22Rv1 (cell line): Measurements from ENCODE around the gene P3H1.

Source experiments
- H3K27ac ChIP-seq: fragments of 450-650 bp; 2 replicates; pipeline ENCODE4 v1.5.1; 2017
- ZFX ChIP-seq: fragments of 450-650 bp; IDR thresholded peaks from 2 replicates; pipeline ENCODE4 v1.6.1; 2017; ENCODE audit warnings: antibody characterized with exemption, borderline replicate concordance
- TF ChIP-seq, protein P1 (sequence below): fragments of 450-650 bp; IDR thresholded peaks from 2 replicates; pipeline ENCODE4 v1.5.1; 2017; ENCODE audit warnings: mild to moderate bottlenecking

The P3H1 gene

DNA sequence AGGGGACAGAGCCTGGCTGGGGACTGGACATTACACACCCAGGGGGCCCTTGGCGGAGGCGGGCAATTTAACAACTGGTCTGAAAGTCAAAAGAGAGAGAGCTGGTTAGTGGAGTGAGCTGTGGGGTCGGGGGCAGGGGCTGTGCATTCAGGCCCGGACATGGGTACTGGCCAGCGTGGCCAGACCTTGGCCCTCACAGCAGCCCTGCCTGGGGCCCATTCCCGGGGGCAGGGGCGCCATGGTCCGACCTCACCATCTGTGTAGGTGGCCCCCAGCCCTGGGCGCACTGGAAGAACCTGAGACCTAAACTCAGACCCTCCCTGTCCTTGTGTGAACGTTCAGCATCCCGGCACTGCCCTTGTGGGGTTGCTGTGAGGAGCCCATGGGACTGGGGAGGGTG, 31.8 kb downstream of the P3H1 start:
- no peak for TF ChIP-seq ZFX
- TF ChIP-seq, protein P1, sequence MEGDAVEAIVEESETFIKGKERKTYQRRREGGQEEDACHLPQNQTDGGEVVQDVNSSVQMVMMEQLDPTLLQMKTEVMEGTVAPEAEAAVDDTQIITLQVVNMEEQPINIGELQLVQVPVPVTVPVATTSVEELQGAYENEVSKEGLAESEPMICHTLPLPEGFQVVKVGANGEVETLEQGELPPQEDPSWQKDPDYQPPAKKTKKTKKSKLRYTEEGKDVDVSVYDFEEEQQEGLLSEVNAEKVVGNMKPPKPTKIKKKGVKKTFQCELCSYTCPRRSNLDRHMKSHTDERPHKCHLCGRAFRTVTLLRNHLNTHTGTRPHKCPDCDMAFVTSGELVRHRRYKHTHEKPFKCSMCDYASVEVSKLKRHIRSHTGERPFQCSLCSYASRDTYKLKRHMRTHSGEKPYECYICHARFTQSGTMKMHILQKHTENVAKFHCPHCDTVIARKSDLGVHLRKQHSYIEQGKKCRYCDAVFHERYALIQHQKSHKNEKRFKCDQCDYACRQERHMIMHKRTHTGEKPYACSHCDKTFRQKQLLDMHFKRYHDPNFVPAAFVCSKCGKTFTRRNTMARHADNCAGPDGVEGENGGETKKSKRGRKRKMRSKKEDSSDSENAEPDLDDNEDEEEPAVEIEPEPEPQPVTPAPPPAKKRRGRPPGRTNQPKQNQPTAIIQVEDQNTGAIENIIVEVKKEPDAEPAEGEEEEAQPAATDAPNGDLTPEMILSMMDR, result no peak
- H3K27ac ChIP-seq, result no peak overlapping the region

DNA sequence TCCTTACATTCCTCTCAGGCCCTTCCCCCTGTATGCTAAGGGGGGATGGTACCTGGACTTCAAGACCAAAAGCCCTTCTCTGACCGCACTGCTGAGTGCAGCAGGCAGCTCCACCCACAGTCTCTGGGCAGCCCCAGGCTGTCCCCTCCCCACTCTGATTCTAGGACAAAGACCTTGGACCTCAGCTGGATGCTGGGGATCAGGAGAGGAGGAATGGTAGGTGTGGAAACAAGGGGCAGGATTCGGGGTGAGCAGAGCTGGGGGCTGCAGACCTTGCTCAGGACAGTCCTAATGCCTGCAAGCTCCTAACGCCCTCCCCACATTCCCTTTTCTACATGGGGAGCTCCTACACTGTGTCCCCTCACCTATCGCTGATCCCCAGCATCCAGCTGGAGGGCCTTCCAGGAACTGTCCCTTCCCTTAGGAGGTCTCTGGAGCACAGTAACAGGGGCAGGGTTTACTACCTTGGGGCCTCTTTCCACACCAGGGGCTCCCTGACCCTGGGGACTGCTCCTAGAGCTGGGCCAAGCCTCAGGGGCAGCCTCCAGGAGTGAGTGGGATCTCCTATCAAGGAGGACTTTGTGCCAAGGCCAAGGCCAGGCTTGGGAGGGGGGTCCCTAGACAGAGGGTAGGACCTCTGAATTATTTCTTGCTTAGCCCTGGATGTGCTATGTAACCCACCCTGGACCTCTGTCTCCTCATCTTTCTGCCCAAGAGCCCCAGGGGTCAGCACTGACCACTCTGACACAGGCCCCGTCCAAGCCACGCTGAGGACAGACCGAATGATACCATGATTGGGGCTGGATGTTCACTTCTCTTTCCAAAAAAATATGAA, 32.4 kb downstream of the P3H1 start:
- TF ChIP-seq ZFX, result no peak
- TF ChIP-seq, protein P1, result no peak

DNA sequence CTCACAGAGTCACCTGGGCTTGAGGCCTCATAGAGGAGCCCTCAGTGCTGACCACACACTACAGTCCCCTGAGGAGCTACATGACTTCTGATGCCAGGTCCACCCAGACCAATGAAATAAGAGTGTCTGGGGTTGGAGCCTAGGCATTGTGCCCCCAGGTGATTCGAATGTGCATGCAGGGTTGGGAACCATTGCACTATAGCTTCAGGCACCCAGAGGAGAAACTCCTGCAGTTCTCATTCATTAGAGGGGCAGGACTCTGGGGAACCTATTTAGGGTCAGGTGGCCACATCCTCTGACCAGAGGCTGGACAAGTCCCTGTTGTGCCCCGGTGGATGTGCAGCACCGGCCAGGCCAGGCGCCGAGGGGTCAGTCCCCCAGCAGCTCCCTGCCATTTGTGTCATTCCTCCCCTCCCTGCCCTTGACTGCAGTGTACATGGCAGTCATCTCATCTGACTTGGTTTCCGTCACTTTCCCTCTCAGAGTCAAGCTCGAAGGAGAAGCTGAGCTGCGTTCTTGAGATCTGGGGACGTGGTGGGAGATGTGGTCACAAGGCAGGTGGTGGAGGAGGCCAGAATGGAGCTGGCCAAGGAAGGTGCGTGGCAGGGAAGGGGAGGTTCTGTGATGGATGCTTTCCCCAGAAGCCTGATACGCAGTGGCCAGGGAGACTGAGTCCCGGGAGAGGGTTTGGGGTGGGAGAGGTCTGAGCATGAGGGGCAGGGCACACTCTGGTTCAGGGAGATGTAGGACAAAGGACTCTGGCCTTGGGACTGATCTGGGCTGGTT, 33.2 kb downstream of the P3H1 start:
- H3K27ac ChIP-seq, result no peak overlapping the region
- TF ChIP-seq ZFX, result no peak
- TF ChIP-seq, protein P1, result no peak

More for the DNA sequence above, 32.4 kb downstream of the P3H1 start:
- H3K27ac ChIP-seq, result no peak overlapping the region

DNA sequence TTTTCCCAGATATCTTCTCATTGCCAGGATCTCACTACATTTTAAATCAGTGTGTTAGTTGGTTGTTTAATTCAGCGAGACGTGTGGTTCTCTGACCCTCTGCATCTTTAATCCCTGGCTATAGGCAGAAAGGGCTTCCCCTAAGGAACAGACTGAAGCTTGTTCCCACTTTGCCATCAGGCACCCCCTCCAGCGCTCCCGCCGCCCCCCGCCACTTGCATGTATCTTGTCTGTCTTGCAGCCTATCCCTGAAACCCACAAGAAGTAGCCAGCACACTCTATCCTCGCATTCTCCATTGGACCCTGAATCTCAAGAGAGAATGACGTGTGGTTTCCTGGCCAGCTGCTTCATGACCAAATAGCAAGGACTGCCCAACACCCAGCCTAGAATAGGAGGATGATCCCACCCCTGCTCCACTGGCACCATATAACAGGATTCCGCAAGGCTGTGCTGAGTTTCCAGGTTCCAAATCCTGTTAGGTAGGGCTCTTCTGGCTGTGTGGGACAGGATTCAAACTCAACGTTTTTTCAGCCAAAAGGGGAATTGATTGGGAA, 34.6 kb downstream of the P3H1 start:
- no peak overlapping the region for H3K27ac ChIP-seq
- TF ChIP-seq, protein P1, result no peak
- no peak for TF ChIP-seq ZFX

DNA sequence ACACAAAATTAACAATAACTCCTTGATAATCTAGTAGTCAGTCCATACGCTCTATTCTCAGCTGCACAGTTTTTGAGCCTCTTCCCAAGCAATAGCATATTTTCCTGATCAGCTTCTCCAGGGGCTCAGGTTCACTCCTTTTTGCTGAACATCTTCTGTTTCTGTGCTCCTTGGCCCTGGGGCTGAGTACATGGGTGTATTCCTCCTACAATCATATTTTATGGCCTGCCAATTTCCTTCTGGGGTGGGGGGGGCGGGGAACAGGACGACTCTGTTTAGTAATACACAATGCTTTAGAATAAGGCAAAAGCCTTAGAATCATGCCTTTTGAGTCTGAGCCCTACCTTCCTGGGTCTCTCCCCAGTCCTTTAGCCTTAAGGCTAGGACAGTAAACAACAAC, 35.2 kb downstream of the P3H1 start:
- no peak overlapping the region for H3K27ac ChIP-seq
- TF ChIP-seq ZFX, result no peak
- TF ChIP-seq, protein P1, result no peak

DNA sequence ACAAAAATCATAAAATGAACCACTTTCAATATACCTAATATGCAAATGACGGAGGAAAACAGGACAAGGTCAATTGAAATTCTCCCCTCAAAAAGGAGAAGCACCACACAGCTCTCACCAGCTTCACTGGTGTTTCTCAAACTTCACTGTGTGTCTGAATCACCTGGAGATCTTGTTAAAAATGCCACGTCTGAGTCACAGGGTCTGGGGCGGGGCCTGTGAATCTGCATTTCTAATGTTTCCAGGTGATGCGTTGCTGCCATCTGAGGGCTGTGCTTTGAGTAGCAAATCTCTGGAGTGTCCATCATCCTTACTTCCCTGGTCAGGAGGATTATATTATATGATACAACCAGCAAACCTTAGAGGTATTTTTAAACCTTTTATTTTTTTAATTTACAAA, 35.8 kb downstream of the P3H1 start:
- TF ChIP-seq, protein P1, result peak; percentile 70
- no peak for TF ChIP-seq ZFX

More for the DNA sequence above, 35.8 kb downstream of the P3H1 start:
- no peak overlapping the region for H3K27ac ChIP-seq
